B cell (primary cell): ENCODE measurements around the gene PDE3A. TPM values are rescaled to one million over a fixed set of nuclear protein-coding genes. Genes with fewer than 3 reads are reported as not detected.

Source experiments
- ATAC-seq: fragments of 200-7000 bp; cut with Tn5 transposase; one replicate; pipeline ENCODE4 v1.10.0; 2021; ENCODE audit warnings: low read depth, mild to moderate bottlenecking, moderate number of reproducible peaks, moderate library complexity
- CTCF ChIA-PET: fragments of 350-600 bp; sonication (Branson Sonifier 250); formaldehyde crosslinking; loops from one replicate; lab custom pipeline; 2021; ENCODE audit warnings: antibody characterized with exemption, inconsistent platforms; lab: Charles Lee
- POLR2A ChIA-PET: fragments of 350-600 bp; sonication (Branson Sonifier 250); formaldehyde crosslinking; loops from one replicate; lab custom pipeline; 2021; ENCODE audit warnings: antibody characterized with exemption; lab: Charles Lee
- DNase-seq: peaks from one replicate; pipeline ENCODE4 v3.0.0; 2013
- H2AFZ ChIP-seq: 2 replicates; pipeline ENCODE4 v1.6.1; 2012; ENCODE audit warnings: mild to moderate bottlenecking, low read depth, low read length; ENCODE audit not compliant: insufficient read depth, poor library complexity, severe bottlenecking
- H3K27ac ChIP-seq, 2 donors: 1 replicate in 1 of 2; 2 replicates in 1 of 2; pipeline ENCODE4 v1.5.1; 2012 to 2013; ENCODE audit warnings: low read length in 2 of 2, mild to moderate bottlenecking in 2 of 2, moderate library complexity in 1 of 2
- H3K27me3 ChIP-seq, 4 experiments: fragments of 200-600 bp in 1 of 4; sonication (generic) in 1 of 4; replicated peaks in 1 of 4; 1 replicate in 2 of 4; 2 replicates in 2 of 4; pipeline versions ENCODE4 v1.6.1 to v1.7.0; 2013 to 2016; ENCODE audit warnings: low read length in 3 of 4, mild to moderate bottlenecking in 2 of 4, mixed read lengths in 1 of 4, moderate library complexity in 1 of 4; ENCODE audit not compliant: insufficient read depth in 4 of 4, control insufficient read depth in 3 of 4; ENCODE audit errors: control extremely low read depth in 1 of 4
- H3K36me3 ChIP-seq, 2 experiments: replicated peaks in 1 of 2; 1 replicate in 1 of 2; 2 replicates in 1 of 2; pipeline versions ENCODE4 v1.6.1 to v1.7.1; 2013; ENCODE audit warnings: low read length in 1 of 2; ENCODE audit not compliant: insufficient read depth in 2 of 2, control insufficient read depth in 1 of 2; ENCODE audit errors: control extremely low read depth in 1 of 2, extremely low read depth in 1 of 2
- H3K4me1 ChIP-seq, 2 donors: fragments of 200-600 bp in 1 of 2; sonication (generic) in 1 of 2; 1 replicate in 1 of 2; 2 replicates in 1 of 2; pipeline versions ENCODE4 v1.5.1 to v1.6.1; 2013 to 2017; ENCODE audit warnings: low read length in 2 of 2; ENCODE audit not compliant: control insufficient read depth in 2 of 2, insufficient read depth in 2 of 2
- H3K4me2 ChIP-seq: replicated peaks from 2 replicates; pipeline ENCODE3; 2012; ENCODE audit warnings: mild to moderate bottlenecking, low read depth, low read length; ENCODE audit not compliant: poor library complexity, severe bottlenecking
- H3K4me3 ChIP-seq, 5 experiments: fragments of 200-600 bp in 1 of 5; sonication (generic) in 1 of 5; 1 replicate in 3 of 5; 2 replicates in 2 of 5; pipeline versions ENCODE4 v1.5.1 to v1.7.0; 2011 to 2016; ENCODE audit warnings: low read length in 4 of 5, mild to moderate bottlenecking in 4 of 5, low read depth in 2 of 5, control low read depth in 1 of 5, moderate library complexity in 1 of 5; ENCODE audit not compliant: insufficient read depth in 1 of 5; ENCODE audit errors: control extremely low read depth in 1 of 5, extremely low read depth in 1 of 5
- H3K79me2 ChIP-seq: fragments of 200-600 bp; sonication (generic); one replicate; pipeline ENCODE4 v1.6.0; 2016; ENCODE audit warnings: low read length; ENCODE audit not compliant: control insufficient read depth, insufficient read depth
- H3K9ac ChIP-seq: fragments of 200-600 bp; sonication (generic); 2 replicates; pipeline ENCODE4 v1.6.1; 2017; ENCODE audit warnings: mild to moderate bottlenecking, low read length, moderate library complexity
- H3K9me3 ChIP-seq, 3 donors: one replicate each; pipeline versions ENCODE4 v1.6.1 to v1.7.1; 2013; ENCODE audit warnings: low read length in 2 of 3; ENCODE audit not compliant: control insufficient read depth in 2 of 3, insufficient read depth in 1 of 3; ENCODE audit errors: control extremely low read depth in 1 of 3
- H4K20me1 ChIP-seq: 2 replicates; pipeline ENCODE4 v1.6.0; 2012; ENCODE audit warnings: mild to moderate bottlenecking, low read length; ENCODE audit not compliant: insufficient read depth, control insufficient read depth, poor library complexity, severe bottlenecking
- H3K27ac Mint-ChIP-seq: one replicate; pipeline ENCODE4 v1.8.0; 2021; ENCODE audit warnings: mixed read lengths
- H3K27me3 Mint-ChIP-seq: one replicate; pipeline ENCODE4 v1.8.0; 2021; ENCODE audit warnings: mixed read lengths
- H3K4me1 Mint-ChIP-seq: one replicate; pipeline ENCODE4 v1.8.0; 2021; ENCODE audit warnings: mixed read lengths
- H3K4me3 Mint-ChIP-seq: one replicate; pipeline ENCODE4 v1.8.0; 2021; ENCODE audit warnings: mixed read lengths
- H3K9me3 Mint-ChIP-seq: one replicate; pipeline ENCODE4 v1.8.0; 2022; ENCODE audit warnings: mixed read lengths; ENCODE audit not compliant: insufficient read depth
- CTCF ChIP-seq: fragments of 200-600 bp; IDR thresholded peaks from one replicate; pipeline ENCODE4 v1.8.0; 2022; ENCODE audit warnings: antibody characterized with exemption, mild to moderate bottlenecking
- EZH2 ChIP-seq: IDR thresholded peaks from 2 replicates; pipeline ENCODE4 v1.6.1; 2012; ENCODE audit warnings: borderline replicate concordance, low read depth, mild to moderate bottlenecking, moderate library complexity, low read length; ENCODE audit not compliant: insufficient read depth, poor library complexity, severe bottlenecking
- WGBS: methylation state at CpG from one replicate; pipeline ENCODE4 v1.1.5; 2013; ENCODE audit warnings: missing lambda C conversion rate; ENCODE audit not compliant: insufficient coverage; 5-methylcytosine and 5-hydroxymethylcytosine counted together
- intact Hi-C: fragments of 100-400 bp; cut with micrococcal nuclease; formaldehyde crosslinking; loops from one replicate; pipeline ENCODE4 v1.10.0; 2022
- polyA plus RNA-seq: library from polyadenylated mRNA; depleted of rRNA; stranded (reverse); fragments of >200 nt; gene quantifications from 2 replicates; pipeline ENCODE4 v1.2.3, GENCODE V29; 2012
- total RNA-seq, 2 donors: library from RNA; stranded (reverse); fragments of 120-200 nt in 1 of 2; gene quantifications; 1 replicate in 1 of 2; 2 replicates in 1 of 2; pipeline versions ENCODE4 v1.2.3 to v1.2.4, GENCODE V29; 2013 to 2022

Gene PDE3A
- total and polyA plus RNA-seq, 2 donors (not counting 1 experiment from before 2014, with no cell fraction given), result not detected

- no peaks in the 10 kb centered on the region for H3K4me1 ChIP-seq
- H3K4me2 ChIP-seq, result no peak overlapping the region
- no peak for DNase-seq
- ChIA-PET CTCF (no interaction called here), POLR2A (no interaction called here)
- H3K27ac ChIP-seq, result no peak overlapping the region
- H3K4me3 ChIP-seq, result no peak overlapping the region
- TF ChIP-seq EZH2 (no peak), CTCF (no peak)
- ATAC-seq, result no peak
- no peaks in the 10 kb centered on the region for H3K9me3 ChIP-seq
- no peaks in the 10 kb centered on the region for H3K36me3 ChIP-seq
- no peaks in the 10 kb centered on the region for H3K79me2 ChIP-seq
- H4K20me1 ChIP-seq, result no peaks in the 10 kb centered on the region
- no peak overlapping the region for H3K9ac ChIP-seq
- intact Hi-C loops, result no loop called here
- no peak overlapping the region for H2AFZ ChIP-seq
- Mint-ChIP-seq H3K4me3 (no peak overlapping the region), H3K27ac (no peak overlapping the region), H3K4me1 (no peaks in the 10 kb centered on the region), H3K27me3 (no peaks in the 10 kb centered on the region), H3K9me3 (no peaks in the 10 kb centered on the region)
- WGBS, result no CpG with 5 or more reads among the region's 2 CpGs
- H3K27me3 ChIP-seq, result no peaks in the 10 kb centered on the region
Observed at GRCh38 chr12:20398686-20399085, 30.3 kb downstream of the PDE3A start.

- H3K36me3 ChIP-seq, result no peaks in the 10 kb centered on the region
- Mint-ChIP-seq H3K4me3 (no peak overlapping the region), H3K27ac (no peak overlapping the region), H3K4me1 (peaks cover 2% of the 10 kb centered on the region), H3K9me3 (no peaks in the 10 kb centered on the region), H3K27me3 (no peaks in the 10 kb centered on the region)
- no peak for DNase-seq
- H3K9ac ChIP-seq, result no peak overlapping the region
- ATAC-seq, result no peak
- no peaks in the 10 kb centered on the region for H3K79me2 ChIP-seq
- no peak for TF ChIP-seq CTCF
- TF ChIP-seq EZH2, result no peak
- 93% methylated on average over 2 of the region's 6 CpGs for WGBS
- intact Hi-C loops, result no loop called here
- no peak overlapping the region for H3K4me2 ChIP-seq
- H3K27me3 ChIP-seq, result no peaks in the 10 kb centered on the region
- no peak overlapping the region for H3K4me3 ChIP-seq
- H3K4me1 ChIP-seq, result peaks cover 1% of the 10 kb centered on the region in 2 donors
- no peak overlapping the region for H3K27ac ChIP-seq
- H3K9me3 ChIP-seq, result no peaks in the 10 kb centered on the region
- CTCF ChIA-PET, result no interaction called here
- no peaks in the 10 kb centered on the region for H4K20me1 ChIP-seq
- POLR2A ChIA-PET, result no interaction called here
- H2AFZ ChIP-seq, result no peak overlapping the region
Observed at GRCh38 chr12:20400003-20400402, 31.7 kb downstream of the PDE3A start.
